Stimulated activated CD4-positive, alpha-beta T cell treated with anti-CD3 and anti-CD28 coated beads, TNF-alpha, amount 100 ng/mL, for 4 hours (primary cell): Measurements from ENCODE around the gene OR1S2.
"Not testable (repeated sequence)": the region's sequence is repeated elsewhere in the genome, so short reads cannot be mapped to it uniquely, and the experiment has no call there.

ENCODE experiments used
- DNase-seq, 3 experiments: peaks; one replicate each; pipeline ENCODE4 v3.0.0-alpha.2; 2020; ENCODE audit warnings: low read depth in 3 of 3

The OR1S2 gene, protein sequence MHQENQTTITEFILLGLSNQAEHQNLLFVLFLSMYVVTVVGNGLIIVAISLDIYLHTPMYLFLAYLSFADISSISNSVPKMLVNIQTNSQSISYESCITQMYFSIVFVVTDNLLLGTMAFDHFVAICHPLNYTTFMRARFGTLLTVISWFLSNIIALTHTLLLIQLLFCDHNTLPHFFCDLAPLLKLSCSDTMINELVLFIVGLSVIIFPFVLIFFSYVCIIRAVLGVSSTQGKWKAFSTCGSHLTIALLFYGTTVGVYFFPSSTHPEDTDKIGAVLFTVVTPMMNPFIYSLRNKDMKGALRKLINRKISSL

DNA sequence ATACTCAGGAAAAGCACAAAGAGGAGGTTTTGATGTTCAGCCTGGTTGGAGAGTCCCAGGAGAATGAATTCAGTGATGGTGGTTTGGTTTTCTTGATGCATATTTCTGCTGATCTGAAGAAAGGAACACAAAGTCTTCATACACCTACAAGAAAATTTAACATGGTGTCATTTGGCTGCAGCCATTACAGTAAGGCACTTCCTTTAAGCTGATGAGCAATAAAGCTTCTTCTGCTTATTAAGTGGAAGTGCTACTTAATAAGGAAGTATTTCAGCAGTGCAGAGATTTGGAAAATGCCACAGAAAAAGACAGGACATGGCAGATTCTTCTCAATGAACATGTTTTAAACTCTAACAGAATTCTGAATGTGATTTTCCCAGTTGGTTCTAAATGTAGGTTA, at the start of gene OR1S2:
Gene OR1S2 (minus strand): TSS at position 101 of the 400 bp plus-strand sequence. CDS start 0 bp downstream, at position 101.
- DNase-seq, result no peak

DNA sequence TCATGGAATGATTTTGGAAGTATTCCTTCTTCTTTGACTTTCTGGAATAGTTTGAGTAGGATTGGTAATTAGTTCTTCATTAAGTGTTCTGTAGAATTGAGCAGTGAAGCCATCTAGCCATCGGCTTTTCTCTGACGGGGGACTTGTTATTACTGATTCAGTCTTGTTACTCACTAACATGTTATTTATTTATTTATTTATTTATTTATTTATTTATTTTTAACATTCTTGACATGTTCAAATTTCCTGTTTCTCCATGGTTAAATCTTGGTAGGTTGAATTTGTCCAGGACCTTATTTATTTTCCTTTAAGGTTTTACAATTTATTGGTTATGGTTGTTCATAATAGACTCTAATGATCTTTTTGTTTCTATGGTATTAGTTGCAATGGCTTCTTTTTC, 40.0 kb upstream of the OR1S2 start:
- DNase-seq, result no peak

DNA sequence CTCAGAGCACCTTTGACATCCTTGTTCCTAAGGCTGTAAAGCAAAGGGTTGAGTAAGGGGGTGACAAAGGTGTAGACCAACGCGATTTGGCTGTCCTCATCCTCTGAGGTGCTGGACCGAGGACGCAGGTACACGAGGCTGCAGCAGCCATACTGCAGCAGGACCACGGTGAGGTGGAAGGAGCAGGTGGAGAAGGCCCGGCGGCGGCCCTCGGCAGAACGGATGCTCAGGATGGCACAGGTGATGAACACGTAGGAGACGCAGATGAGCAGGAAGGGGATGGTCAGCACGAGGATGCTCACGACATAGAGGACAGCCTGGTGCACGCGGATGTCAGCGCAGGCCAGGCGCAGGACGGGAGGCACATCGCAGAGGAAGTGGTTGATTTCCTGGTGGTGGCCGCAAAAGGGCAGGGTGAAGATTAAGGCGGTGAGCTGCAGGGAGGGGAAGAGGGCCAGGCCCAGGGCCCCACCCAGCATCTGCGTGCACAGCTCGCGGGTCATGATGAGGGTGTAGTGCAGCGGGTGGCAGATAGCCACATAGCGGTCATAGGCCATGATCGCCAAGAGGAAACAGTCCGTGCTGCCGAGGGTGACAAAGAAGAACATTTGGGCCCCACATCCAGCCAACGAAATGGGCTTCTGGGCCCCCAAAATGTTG, 24.1 kb upstream of the OR1S2 start:
- no peak for DNase-seq

DNA sequence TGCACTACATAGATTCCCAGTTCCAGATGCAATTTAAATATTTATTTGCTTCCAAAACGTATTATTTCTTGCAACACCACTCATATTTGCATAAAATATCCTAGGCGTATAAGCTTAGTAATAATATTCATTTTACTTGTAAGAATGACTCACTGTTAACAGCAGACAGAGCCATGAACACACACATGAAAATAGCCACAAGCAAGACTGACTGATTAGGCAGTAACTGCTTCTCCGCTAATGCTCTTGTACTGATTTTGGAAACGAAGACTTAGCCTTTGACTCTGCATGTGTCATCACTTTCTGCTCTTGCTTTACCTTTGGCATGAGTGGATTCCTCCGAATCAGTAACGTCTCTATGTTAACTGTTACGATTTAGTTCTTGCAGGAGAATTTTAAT, 18.8 kb upstream of the OR1S2 start:
- no peak for DNase-seq

DNA sequence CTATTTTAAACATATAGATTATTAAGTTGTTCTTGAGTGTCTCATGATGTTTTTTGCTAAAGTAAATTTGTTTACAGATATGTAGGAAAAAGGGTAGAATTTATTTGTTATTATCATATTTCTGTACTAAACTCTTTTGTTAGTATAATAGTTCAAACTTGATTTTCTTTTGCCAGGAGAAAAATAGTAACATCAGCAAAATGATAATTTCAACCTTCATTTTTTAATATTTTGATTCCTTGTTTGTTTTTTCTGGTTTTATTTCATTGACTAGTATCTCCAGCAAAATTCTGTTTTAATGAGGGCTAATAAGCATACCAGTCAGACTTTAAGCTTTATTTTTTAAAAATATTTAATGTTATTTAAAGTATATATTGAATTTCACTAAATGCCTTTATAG, 12.5 kb upstream of the OR1S2 start:
- no peak for DNase-seq

DNA sequence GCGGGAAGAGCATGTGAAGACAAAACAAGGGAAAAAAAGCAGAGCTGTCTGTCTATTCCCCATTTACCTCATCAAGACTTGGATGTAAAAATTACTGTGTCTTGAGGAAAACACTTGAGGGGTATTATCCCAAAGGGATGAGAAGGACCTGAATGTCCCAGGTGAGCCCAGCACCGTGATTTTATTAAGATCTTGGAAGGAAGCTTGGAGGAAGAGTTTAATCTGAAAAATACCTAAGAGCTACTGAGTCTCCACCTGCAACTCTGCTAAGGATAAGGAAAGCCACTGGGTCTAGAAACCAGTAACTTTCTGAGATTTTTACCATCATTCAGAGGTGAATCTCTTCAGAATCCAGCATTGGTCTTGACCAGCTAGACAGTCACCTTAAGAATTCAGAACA, 8.5 kb upstream of the OR1S2 start, which contains the start of gene OR1S1:
Gene OR1S1 (plus strand): TSS at position 301 of the 400 bp plus-strand sequence.
- not testable (repeated sequence) for DNase-seq

DNA sequence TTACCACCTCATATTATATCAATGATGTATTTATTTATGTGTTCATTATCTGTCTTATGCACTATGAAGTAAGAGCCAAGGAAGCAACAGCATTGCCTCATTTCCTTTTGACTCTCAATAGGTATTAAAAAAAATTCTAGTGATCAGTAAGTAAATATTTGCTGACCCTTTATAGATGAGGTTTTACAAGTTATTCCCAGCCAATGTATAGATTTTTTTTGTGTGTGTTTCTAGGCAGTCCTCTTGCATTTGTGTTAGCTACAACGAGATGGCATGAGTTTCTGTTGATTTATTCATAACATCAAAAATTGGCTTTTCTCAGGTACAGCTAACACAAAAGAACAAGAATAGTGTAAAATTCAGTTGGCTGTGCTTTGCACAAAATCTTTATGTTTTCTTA, 4.7 kb downstream of the OR1S2 start:
- no peak for DNase-seq

DNA sequence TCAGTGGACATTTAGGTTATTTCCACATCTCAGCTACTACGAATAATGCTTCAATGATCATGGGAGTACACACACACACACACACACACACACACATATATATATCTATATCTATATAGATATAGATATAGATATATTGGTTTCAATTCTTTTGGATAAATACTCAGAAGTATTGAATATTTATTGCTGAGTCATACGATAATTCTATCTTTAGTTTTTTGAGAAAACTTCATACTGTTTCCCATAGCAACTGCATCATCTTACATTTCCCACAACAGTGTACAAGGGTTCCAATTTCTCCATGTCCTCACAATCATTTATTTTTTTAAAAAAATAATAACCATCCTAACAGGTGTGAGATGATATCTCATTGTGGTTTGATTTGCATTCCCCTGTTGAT, 8.0 kb downstream of the OR1S2 start:
- no peak for DNase-seq

DNA sequence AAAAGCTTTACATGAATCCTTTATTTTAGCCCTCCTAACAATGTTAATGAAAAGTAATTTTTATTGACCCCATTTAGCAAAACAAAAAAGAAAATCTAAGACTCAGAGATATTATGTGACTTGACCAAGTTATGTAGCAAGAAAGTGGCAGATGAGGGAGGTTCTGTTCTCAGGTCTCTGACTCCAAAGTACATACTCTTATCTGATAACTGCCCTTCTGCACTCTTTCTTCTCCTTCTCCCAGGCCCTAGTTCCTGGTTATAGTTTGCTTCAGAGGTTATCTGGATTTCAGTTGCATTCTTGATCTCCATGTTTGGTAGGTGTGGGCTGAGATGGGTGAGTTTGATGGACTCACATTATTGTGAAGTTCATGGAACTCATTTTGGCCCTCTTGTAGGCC, 10.6 kb downstream of the OR1S2 start:
- DNase-seq, result no peak

DNA sequence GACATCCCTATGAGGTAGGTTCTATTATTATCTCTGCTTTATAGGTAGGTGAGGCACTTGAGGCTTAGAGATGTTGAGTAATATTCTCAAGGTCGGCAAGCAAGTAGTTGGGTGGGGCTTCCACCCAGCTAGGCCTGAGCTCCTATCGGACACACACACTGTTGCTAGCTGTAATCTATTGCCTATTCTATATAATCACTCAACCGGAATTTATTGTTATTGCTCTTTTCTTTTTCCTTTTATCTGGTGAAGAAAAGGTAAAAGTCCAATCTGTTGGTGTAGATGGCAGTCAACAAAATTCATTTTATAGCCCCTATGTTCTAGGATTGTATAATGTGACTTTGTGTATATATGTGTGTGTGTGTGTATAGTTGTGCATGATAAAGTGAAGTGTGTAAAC, 11.7 kb downstream of the OR1S2 start:
- no peak for DNase-seq

DNA sequence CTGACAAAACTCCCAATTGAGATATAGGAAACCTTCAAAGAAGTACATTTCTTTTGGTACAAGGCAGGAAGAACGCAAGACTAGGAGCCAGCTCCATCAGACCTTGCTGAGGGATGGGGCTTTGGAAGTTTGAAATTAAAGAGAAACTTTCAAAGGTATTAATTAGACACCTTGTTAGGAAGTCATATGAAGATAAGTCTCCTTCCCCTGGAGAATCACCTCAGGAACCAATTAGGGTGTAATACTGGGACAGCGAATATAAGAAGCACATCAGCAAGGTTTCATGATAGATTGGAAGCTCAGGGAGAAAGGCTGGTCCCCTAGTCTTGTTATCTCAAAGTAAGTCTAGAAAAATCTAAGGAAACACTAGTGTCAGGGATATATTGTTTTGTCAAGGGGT, 15.2 kb downstream of the OR1S2 start, which contains the start of gene OR9Q2:
Gene OR9Q2 (plus strand): TSS at position 301 of the 400 bp plus-strand sequence. CDS start 1,421 bp downstream, outside the sequence.
- DNase-seq, result no peak

DNA sequence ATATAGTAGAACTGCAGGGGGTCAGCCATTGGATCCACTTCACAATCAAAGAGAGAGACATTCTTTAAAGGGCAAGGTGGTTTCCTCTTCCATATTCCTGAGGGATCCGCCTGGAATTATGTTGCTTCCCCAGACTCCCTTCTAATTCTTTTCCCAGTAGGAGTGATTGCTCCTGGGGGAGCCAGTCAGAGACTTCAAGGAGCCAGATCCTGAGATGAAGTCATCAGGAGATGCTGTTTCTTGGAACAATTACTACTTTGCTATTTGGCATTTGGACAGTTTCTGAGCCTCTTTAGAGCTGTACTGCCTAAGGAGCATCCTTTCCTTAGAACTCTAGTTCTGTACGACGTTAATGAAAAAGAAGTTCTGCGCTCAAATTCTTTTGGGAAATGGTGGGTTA, 17.0 kb downstream of the OR1S2 start:
- no peak for DNase-seq

DNA sequence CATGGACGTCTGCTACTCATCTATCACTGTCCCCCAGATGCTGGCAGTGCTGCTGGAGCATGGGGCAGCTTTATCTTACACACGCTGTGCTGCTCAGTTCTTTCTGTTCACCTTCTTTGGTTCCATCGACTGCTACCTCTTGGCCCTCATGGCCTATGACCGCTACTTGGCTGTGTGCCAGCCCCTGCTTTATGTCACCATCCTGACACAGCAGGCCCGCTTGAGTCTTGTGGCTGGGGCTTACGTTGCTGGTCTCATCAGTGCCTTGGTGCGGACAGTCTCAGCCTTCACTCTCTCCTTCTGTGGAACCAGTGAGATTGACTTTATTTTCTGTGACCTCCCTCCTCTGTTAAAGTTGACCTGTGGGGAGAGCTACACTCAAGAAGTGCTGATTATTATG, 24.3 kb downstream of the OR1S2 start:
- DNase-seq, result no peak

DNA sequence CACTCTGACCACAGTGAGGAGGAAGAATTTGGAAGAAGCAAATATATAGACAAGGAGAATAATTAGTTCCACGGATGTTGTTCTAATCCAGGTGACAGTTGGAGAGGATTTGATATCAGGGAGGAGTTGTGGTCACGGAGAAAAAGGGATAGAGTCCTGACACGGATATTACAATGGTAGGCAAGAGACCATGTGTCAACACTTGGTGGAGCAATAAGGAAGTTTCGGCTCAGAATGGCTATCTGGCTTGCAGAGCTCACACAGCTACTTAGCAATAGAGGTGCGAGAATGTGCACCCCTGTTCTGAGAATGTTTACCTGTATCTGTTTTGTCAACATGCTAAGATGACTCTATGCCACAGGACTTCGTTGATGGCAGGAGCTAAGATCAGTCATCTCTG, 25.5 kb downstream of the OR1S2 start:
- DNase-seq, result no peak

DNA sequence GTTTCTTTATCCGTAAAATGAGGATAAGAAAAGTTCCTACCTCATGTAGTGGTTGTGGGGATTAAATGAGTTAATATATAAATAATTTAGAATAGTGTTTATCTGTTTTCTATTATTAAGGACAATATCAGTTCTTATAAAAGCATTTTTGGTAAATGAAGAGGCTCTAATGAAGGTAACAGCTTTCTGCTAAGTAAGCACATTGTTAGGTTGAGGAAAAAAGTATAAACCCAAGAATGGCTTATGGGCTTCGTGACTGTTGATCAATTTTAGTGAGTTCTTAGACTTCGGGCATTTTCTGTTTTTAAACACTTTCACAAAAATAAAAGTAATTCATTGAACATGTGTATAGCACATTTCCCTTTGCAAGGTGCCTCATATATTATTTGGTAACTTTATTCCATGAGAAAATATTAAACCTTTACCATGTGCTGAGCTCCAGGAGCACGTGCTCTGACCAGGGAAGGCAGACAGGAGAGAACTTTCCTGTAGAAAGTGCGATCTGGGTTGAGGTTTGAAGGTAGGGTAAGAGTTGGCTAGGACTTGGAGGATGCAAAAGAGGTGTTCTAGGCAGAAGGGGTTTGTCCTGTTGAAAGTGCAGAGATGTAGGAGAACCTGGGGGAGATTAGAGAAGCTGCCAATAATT, 26.4 kb downstream of the OR1S2 start:
- DNase-seq, result no peak

DNA sequence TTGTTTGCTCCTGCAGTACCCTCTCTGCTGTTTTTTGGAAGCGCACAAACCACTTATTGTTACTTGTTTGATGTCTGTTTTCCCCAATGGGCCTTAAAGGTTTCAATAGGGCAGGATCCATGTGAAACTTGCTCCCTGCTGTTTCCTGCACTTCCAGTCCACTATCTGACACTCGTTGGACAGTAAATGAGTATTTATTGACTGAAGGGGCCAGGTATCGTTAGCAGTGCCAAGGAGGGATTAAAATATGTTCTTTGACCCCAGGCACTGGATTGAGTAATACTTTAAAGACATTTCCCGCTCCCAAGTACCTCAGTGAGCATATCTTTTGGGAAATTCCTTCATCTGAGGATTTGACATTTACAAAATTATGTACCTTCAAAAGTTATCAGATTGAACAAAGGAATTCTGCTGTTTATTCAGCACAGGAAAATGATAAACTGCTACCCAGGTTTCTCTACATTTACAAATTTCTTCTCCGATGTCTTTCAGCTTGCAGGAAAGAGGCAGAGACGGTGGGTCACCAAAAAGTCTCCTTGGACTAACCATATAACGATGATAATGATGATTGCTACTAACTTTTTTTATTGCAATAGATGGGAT, 38.3 kb downstream of the OR1S2 start:
- DNase-seq, result no peak

DNA sequence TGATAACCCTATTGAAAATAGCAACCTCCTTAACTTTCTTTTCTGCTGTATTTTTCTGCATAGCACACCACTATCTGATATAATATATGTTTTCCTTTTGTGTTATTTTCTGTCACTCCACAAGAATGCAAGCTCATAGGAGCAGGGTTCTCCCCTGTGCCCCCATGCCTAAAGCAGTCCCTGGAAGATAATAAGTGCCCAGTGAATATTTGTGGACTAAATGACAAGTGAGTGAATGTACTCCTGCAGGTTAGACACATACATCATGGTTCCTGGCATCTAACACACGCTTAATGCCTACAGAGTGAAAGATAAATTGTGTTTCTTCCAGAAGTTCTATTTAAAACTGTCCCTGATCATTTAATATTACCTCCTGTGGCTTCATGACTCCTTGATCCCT, 39.0 kb downstream of the OR1S2 start:
- no peak for DNase-seq

DNA sequence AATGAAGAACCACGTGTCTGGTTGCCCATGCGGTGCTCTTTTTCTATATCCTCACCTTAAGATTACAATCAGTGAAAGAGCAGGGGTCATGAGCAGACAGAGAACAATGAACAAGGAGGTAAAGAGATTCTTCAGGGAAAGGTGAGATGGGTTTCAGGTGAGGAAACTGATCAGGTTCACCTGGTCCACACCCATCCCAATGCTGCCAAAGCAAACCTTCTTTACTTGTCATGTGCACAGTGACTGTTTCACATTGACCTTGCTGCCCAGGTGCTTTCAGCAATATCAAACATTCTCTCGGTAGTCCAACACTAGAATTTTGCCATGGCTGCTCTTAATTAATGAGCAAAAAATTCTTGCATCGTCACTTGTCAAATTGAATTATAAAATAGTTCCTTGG, 39.6 kb downstream of the OR1S2 start:
- no peak for DNase-seq
